IMR-90 (cell line): ENCODE measurements around the gene LTC4S. TPM values are rescaled to one million over a fixed set of nuclear protein-coding genes. Genes with fewer than 3 reads are reported as not detected.

Experiments
- ATAC-seq: fragments of 200-7000 bp; cut with Tn5 transposase; 2 replicates; pipeline ENCODE4 v1.9.1; 2020; ENCODE audit warnings: low read depth, mild to moderate bottlenecking, moderate library complexity
- BruUV-seq: library from RNA; stranded (reverse); fragments of 400-500 nt; replicated peaks from 2 replicates; lab custom pipeline; 2021; lab: Mats Ljungman, UMichigan
- CTCF ChIA-PET: fragments of 300-600 bp; formaldehyde crosslinking; extraction: SDS; loops from one replicate; lab custom pipeline; 2021; ENCODE audit warnings: antibody characterized with exemption; lab: Yijun Ruan, JAX
- POLR2A ChIA-PET: fragments of 300-600 bp; sonication (Branson Sonifier 250); formaldehyde crosslinking; loops from one replicate; lab custom pipeline; 2022; ENCODE audit warnings: antibody characterized with exemption; ENCODE audit not compliant: unreplicated experiment; lab: Charles Lee
- DNase-seq: peaks from one replicate; pipeline ENCODE4 v3.0.0; 2013
- H2AFZ ChIP-seq: replicated peaks from 2 replicates; pipeline ENCODE3; 2013; ENCODE audit warnings: low read length, mild to moderate bottlenecking; ENCODE audit not compliant: poor library complexity
- H2AK5ac ChIP-seq: 2 replicates; pipeline ENCODE4 v1.6.1; 2013; ENCODE audit warnings: low read depth, low read length, inconsistent platforms
- H2AK9ac ChIP-seq: replicated peaks from 2 replicates; pipeline ENCODE3; 2013; ENCODE audit warnings: mild to moderate bottlenecking, low read depth, low read length, moderate library complexity; ENCODE audit not compliant: poor library complexity
- H2BK120ac ChIP-seq: 2 replicates; pipeline ENCODE4 v1.6.1; 2013; ENCODE audit warnings: low read depth, low read length, inconsistent platforms
- H2BK15ac ChIP-seq: 3 replicates; pipeline ENCODE4 v1.6.1; 2013; ENCODE audit warnings: low read depth, low read length, inconsistent platforms
- H2BK20ac ChIP-seq: 2 replicates; pipeline ENCODE4 v1.6.1; 2013; ENCODE audit warnings: low read depth, mild to moderate bottlenecking, inconsistent platforms, low read length, moderate library complexity
- H2BK5ac ChIP-seq: 2 replicates; pipeline ENCODE4 v1.6.1; 2013; ENCODE audit warnings: mild to moderate bottlenecking, low read depth, low read length, inconsistent platforms; ENCODE audit not compliant: poor library complexity, severe bottlenecking
- H3K14ac ChIP-seq: replicated peaks from 2 replicates; pipeline ENCODE4 v1.6.1; 2013; ENCODE audit warnings: low read depth, low read length, inconsistent platforms
- H3K18ac ChIP-seq: 2 replicates; pipeline ENCODE4 v1.6.1; 2013; ENCODE audit warnings: low read depth, low read length, control low read depth
- H3K23ac ChIP-seq: 2 replicates; pipeline ENCODE4 v1.6.1; 2013; ENCODE audit warnings: low read depth, low read length, inconsistent platforms
- H3K27ac ChIP-seq: 2 replicates; pipeline ENCODE4 v1.5.1; 2013; ENCODE audit warnings: mild to moderate bottlenecking, control low read depth, low read length; ENCODE audit not compliant: insufficient read depth
- H3K27me3 ChIP-seq: 2 replicates; pipeline ENCODE4 v1.6.1; 2013; ENCODE audit warnings: low read length; ENCODE audit not compliant: control insufficient read depth, insufficient read depth
- H3K36me3 ChIP-seq: 2 replicates; pipeline ENCODE4 v1.6.1; 2013; ENCODE audit warnings: low read length, mixed read lengths; ENCODE audit not compliant: control insufficient read depth, insufficient read depth
- H3K4ac ChIP-seq: 2 replicates; pipeline ENCODE4 v1.6.1; 2013; ENCODE audit warnings: low read depth, low read length, inconsistent platforms
- H3K4me1 ChIP-seq: 2 replicates; pipeline ENCODE4 v1.6.1; 2013; ENCODE audit warnings: low read length, mixed read lengths; ENCODE audit not compliant: control insufficient read depth, insufficient read depth
- H3K4me2 ChIP-seq: 2 replicates; pipeline ENCODE4 v1.6.1; 2013; ENCODE audit warnings: low read depth, mild to moderate bottlenecking, control low read depth, low read length, moderate library complexity
- H3K4me3 ChIP-seq: 2 replicates; pipeline ENCODE4 v1.5.1; 2013; ENCODE audit warnings: low read depth, mild to moderate bottlenecking, control low read depth, low read length, moderate library complexity; ENCODE audit not compliant: insufficient read depth
- H3K56ac ChIP-seq: 2 replicates; pipeline ENCODE4 v1.6.1; 2013; ENCODE audit warnings: low read length, inconsistent platforms; ENCODE audit not compliant: insufficient read depth; ENCODE audit errors: extremely low read depth
- H3K79me1 ChIP-seq, 2 experiments: 2 replicates each; pipeline ENCODE4 v1.6.1; 2013; ENCODE audit warnings: low read length in 2 of 2, inconsistent platforms in 1 of 2, low read depth in 1 of 2
- H3K9ac ChIP-seq: 2 replicates; pipeline ENCODE4 v1.6.1; 2013; ENCODE audit warnings: low read depth, low read length, control low read depth
- H3K9me1 ChIP-seq: 2 replicates; pipeline ENCODE4 v1.6.1; 2013; ENCODE audit warnings: low read length, inconsistent platforms; ENCODE audit not compliant: insufficient read depth
- H3K9me3 ChIP-seq: 2 replicates; pipeline ENCODE4 v1.6.1; 2013; ENCODE audit warnings: low read length; ENCODE audit not compliant: control insufficient read depth, insufficient read depth
- H4K20me1 ChIP-seq: 2 replicates; pipeline ENCODE4 v1.6.1; 2013; ENCODE audit warnings: low read length, inconsistent platforms; ENCODE audit not compliant: insufficient read depth
- H4K5ac ChIP-seq: 2 replicates; pipeline ENCODE4 v1.6.1; 2013; ENCODE audit warnings: mild to moderate bottlenecking, low read depth, low read length, control low read depth
- H4K8ac ChIP-seq, 2 experiments: 2 replicates each; pipeline ENCODE4 v1.6.1; 2013; ENCODE audit warnings: low read depth in 2 of 2, low read length in 2 of 2, control low read depth in 1 of 2, inconsistent platforms in 1 of 2
- H4K91ac ChIP-seq: 2 replicates; pipeline ENCODE4 v1.6.1; 2013; ENCODE audit warnings: low read depth, low read length, inconsistent platforms; ENCODE audit not compliant: insufficient read depth
- CEBPB ChIP-seq: IDR thresholded peaks from 2 replicates; pipeline ENCODE4 v1.6.1; 2012; ENCODE audit warnings: low read depth, low read length, improper control_type of control experiment
- POLR2A ChIP-seq: IDR thresholded peaks from 2 replicates; pipeline ENCODE4 v1.6.1; 2012; ENCODE audit warnings: mild to moderate bottlenecking, low read depth, low read length
- WGBS, 2 experiments: methylation state at CpG; one replicate each; pipeline versions ENCODE4 v1.1.5 to v1.1.7; 2013; ENCODE audit warnings: missing lambda C conversion rate in 2 of 2; ENCODE audit not compliant: insufficient read length in 1 of 2; ENCODE audit errors: extremely low coverage in 2 of 2; 5-methylcytosine and 5-hydroxymethylcytosine counted together
- dilution Hi-C: fragments of 300-500 bp; cut with HindIII; formaldehyde crosslinking; loops from one replicate; pipeline ENCODE4 v1.14.3; 2018; ENCODE audit warnings: low sequenced_read_pairs; ENCODE audit not compliant: unreplicated experiment
- in situ Hi-C: fragments of 300-500 bp; cut with MboI; formaldehyde crosslinking; loops from 3 replicates; pipeline ENCODE4 v1.14.3; 2019; ENCODE audit warnings: low sequenced_read_pairs, inconsistent platforms, mixed read lengths
- intact Hi-C: fragments of 100-400 bp; cut with micrococcal nuclease; formaldehyde crosslinking; loops from 2 replicates; pipeline ENCODE4 v1.10.0; 2022
- polyA plus RNA-seq, 3 experiments: library from polyadenylated mRNA; depleted of rRNA; stranded (reverse); fragments of >200 nt; gene quantifications; 2 replicates each; pipeline ENCODE4 v1.2.3, GENCODE V29; 2012; ENCODE audit warnings: low replicate concordance in 1 of 3
- total RNA-seq: library from RNA; depleted of rRNA; stranded (reverse); fragments of >200 nt; gene quantifications from 2 replicates; pipeline ENCODE4 v1.2.3, GENCODE V29; 2012

LTC4S gene
- total and polyA plus RNA-seq, 2 of the 4 experiments (the other 2 are of a cell fraction), result 0.72 TPM; not detected in 1

GRCh38 chr5:179830818-179831468, 37.2 kb downstream of the LTC4S start:
- Histone ChIP-seq H3K9me3 (no peaks in the 10 kb centered on the region), H3K79me1 (peaks cover 23 to 72% of the 10 kb centered on the region in 2 experiments), H3K4me3 (no peak overlapping the region), H4K91ac (no peak overlapping the region), H4K8ac (no peak overlapping the region), H2BK120ac (no peak overlapping the region), H2BK5ac (no peak overlapping the region), H3K36me3 (peaks cover 73% of the 10 kb centered on the region), H3K14ac (no peak overlapping the region), H3K18ac (no peak overlapping the region), H3K4me1 (no peaks in the 10 kb centered on the region), H4K20me1 (peaks cover 79% of the 10 kb centered on the region), H3K4ac (no peak overlapping the region), H3K9ac (no peak overlapping the region), H3K9me1 (peaks cover 5% of the 10 kb centered on the region), H3K23ac (no peak overlapping the region), H3K27ac (no peak overlapping the region), H2AK5ac (no peak overlapping the region), H2AK9ac (no peak overlapping the region), H3K56ac (no peak overlapping the region), H4K5ac (no peak overlapping the region), H3K27me3 (no peaks in the 10 kb centered on the region), H3K4me2 (no peak overlapping the region), H2BK20ac (no peak overlapping the region), H2AFZ (no peak overlapping the region), H2BK15ac (no peak overlapping the region)
- intact Hi-C loops, result no loop called here
- POLR2A ChIA-PET, result no interaction called here
- CTCF ChIA-PET, result no interaction called here
- TF ChIP-seq CEBPB, result no peak
- peak; percentile 31; the same call in 1 of the 2 replicates for TF ChIP-seq POLR2A
- no TSS peak for BruUV-seq
- 100% methylated on average over 3 of the region's 7 CpGs; no CpG with 5 or more reads in 1 of the 2 experiments for WGBS, 2 experiments
- ATAC-seq (no peak), DNase-seq (no peak)
- in situ Hi-C loops, result no loop called here
- dilution Hi-C loops, result no loop called here
